CD8-positive, alpha-beta memory T cell (primary cell): Measurements from ENCODE around the gene EEF1G. TPM values are rescaled to one million over a fixed set of nuclear protein-coding genes. Genes with fewer than 3 reads are reported as not detected.

Experiments
- CTCF ChIA-PET: fragments of 350-600 bp; sonication (Branson Sonifier 250); formaldehyde crosslinking; loops from one replicate; lab custom pipeline; 2021; ENCODE audit warnings: antibody characterized with exemption; lab: Charles Lee
- POLR2A ChIA-PET: fragments of 350-600 bp; sonication (Branson Sonifier 250); formaldehyde crosslinking; loops from one replicate; lab custom pipeline; 2021; ENCODE audit warnings: antibody characterized with exemption; lab: Charles Lee
- DNase-seq, 5 donors: peaks; one replicate each; pipeline versions ENCODE4 v3.0.0 to v3.0.0-alpha.2; 2020 to 2022; ENCODE audit warnings: mixed read lengths in 1 of 5
- H3K27ac ChIP-seq: one replicate; pipeline ENCODE4 v1.7.0; 2013; ENCODE audit warnings: low read depth, mild to moderate bottlenecking, low read length, moderate library complexity
- H3K27me3 ChIP-seq: 2 replicates; pipeline ENCODE4 v1.7.0; 2013; ENCODE audit warnings: low read length, mild to moderate bottlenecking; ENCODE audit not compliant: insufficient read depth, poor library complexity, severe bottlenecking
- H3K36me3 ChIP-seq: 2 replicates; pipeline ENCODE4 v1.7.0; 2013; ENCODE audit warnings: mild to moderate bottlenecking, low read length, moderate library complexity; ENCODE audit not compliant: insufficient read depth
- H3K4me1 ChIP-seq: 2 replicates; pipeline ENCODE4 v1.7.0; 2013; ENCODE audit warnings: mild to moderate bottlenecking, low read length, moderate library complexity; ENCODE audit not compliant: insufficient read depth
- H3K4me3 ChIP-seq: 2 replicates; pipeline ENCODE4 v1.7.0; 2013; ENCODE audit warnings: mild to moderate bottlenecking, low read length
- H3K9me3 ChIP-seq: 2 replicates; pipeline ENCODE4 v1.7.0; 2013; ENCODE audit warnings: mild to moderate bottlenecking, low read length
- H3K27ac Mint-ChIP-seq, 8 donors: one replicate each; pipeline ENCODE4 v1.8.0; 2020 to 2021; ENCODE audit warnings: mixed read lengths in 8 of 8, mild to moderate bottlenecking in 6 of 8, inconsistent platforms in 3 of 8, moderate library complexity in 3 of 8
- H3K27me3 Mint-ChIP-seq, 2 donors: one replicate each; pipeline ENCODE4 v1.8.0; 2020 to 2021; ENCODE audit warnings: mixed read lengths in 2 of 2, mild to moderate bottlenecking in 1 of 2, moderate library complexity in 1 of 2
- H3K36me3 Mint-ChIP-seq, 3 donors: one replicate each; pipeline ENCODE4 v1.8.0; 2020 to 2021; ENCODE audit warnings: mixed read lengths in 3 of 3, inconsistent platforms in 1 of 3, mild to moderate bottlenecking in 1 of 3
- H3K4me1 Mint-ChIP-seq, 3 donors: one replicate each; pipeline ENCODE4 v1.8.0; 2020 to 2021; ENCODE audit warnings: mixed read lengths in 3 of 3, inconsistent platforms in 1 of 3, mild to moderate bottlenecking in 1 of 3
- H3K4me3 Mint-ChIP-seq, 7 donors: one replicate each; pipeline ENCODE4 v1.8.0; 2020 to 2021; ENCODE audit warnings: mixed read lengths in 7 of 7, mild to moderate bottlenecking in 6 of 7, moderate library complexity in 4 of 7, inconsistent platforms in 2 of 7
- H3K9me3 Mint-ChIP-seq, 5 donors: one replicate each; pipeline ENCODE4 v1.8.0; 2020 to 2022; ENCODE audit warnings: mixed read lengths in 5 of 5, mild to moderate bottlenecking in 3 of 5, moderate library complexity in 2 of 5, inconsistent platforms in 1 of 5
- polyA plus RNA-seq: library from polyadenylated mRNA; unstranded; fragments of 300-500 nt; fragmentation: Illumina TruSeq; gene quantifications from one replicate; pipeline ENCODE4 v1.2.3, GENCODE V29; 2021
- total RNA-seq, 2 experiments: library from RNA; stranded (reverse); gene quantifications; one replicate each; pipeline ENCODE4 v1.2.3, GENCODE V29; 2021

Gene EEF1G
- total and polyA plus RNA-seq, 3 experiments from 2014 or later, result 1,157 to 1,846 (median 1,800) TPM

GRCh38 chr11:62602141-62603071, 28.7 kb upstream of the EEF1G start:
- Mint-ChIP-seq H3K27me3 (peaks cover 0 to 5% of the 10 kb centered on the region in 2 donors), H3K9me3 (no peaks in the 10 kb centered on the region), H3K36me3 (peaks cover 20 to 82% (median 28%) of the 10 kb centered on the region in 3 donors), H3K4me3 (peak overlapping the region; percentile 91 to 97 (median 93)), H3K27ac (peak overlapping the region; percentile 83 to 98 (median 96)), H3K4me1 (peaks cover 47 to 67% (median 51%) of the 10 kb centered on the region in 3 donors)
- DNase-seq, result peak in 2 of 5 donors; percentile 47 to 55
- H3K36me3 ChIP-seq, result peaks cover 42% of the 10 kb centered on the region
- H3K4me3 ChIP-seq, result peak overlapping the region; percentile 89
- H3K4me1 ChIP-seq, result peaks cover 25% of the 10 kb centered on the region
- POLR2A ChIA-PET, result interaction anchor here (1.0 to 3.5 kb wide), 16 partner anchors 10 to 279 kb away, joined by 3 to 63 read pairs (median 5); partner anchors contain the start of genes C11orf98, CSKMT, EEF1G and EML3
- CTCF ChIA-PET, result interaction anchor here (0.9 to 2.6 kb wide), 8 partner anchors 9 to 92 kb away, joined by 3 to 31 read pairs (median 6); partner anchors contain the start of genes LBHD1, TUT1 and UQCC3
- peak overlapping the region; percentile 86 for H3K27ac ChIP-seq
- no peaks in the 10 kb centered on the region for H3K27me3 ChIP-seq
- H3K9me3 ChIP-seq, result no peaks in the 10 kb centered on the region

DNA sequence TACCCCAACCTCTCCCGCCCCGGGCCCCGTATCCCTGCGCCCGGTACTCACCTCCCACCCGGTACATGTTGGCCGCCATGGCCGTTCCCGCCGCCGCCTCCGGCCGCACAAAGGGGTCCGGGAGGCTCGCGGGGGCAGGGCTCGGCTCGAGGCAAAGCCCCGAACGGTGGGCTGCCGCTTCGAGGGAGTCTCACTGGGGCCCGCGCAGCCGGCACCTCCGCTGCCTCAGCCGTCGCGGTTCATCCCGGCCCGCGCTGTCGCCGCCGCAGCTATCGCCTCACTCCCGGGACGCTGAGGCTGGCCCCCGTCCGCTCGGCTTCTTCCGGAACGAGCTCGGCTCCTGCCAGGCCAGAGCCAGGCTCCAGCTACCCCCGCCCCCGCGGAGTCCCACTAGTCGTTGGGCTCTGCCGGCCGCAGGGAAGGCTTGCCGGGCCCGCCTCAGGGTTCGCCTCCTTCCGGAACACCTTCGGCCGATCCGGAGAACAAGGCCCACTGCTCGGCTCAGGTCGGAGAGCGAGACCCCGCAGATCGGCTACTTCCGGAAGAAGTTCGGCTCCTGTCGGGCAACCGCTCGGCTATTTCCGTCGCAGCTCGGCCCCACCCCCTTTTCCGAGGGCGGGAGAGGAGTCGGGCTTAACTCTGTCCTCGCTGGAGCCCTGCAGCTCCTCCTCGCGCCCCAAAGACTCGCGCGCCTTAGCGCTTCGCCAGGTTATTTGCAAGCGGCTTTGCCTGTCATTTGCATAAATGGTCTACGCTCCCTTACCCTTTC, 27.9 kb upstream of the EEF1G start, which contains the start of gene MTA2:
MTA2 (minus strand) TSS at position 494 of the 769 bp plus-strand sequence; CDS start at position 79, 415 bp downstream.
- H3K27me3 ChIP-seq, result no peaks in the 10 kb centered on the region
- ChIA-PET POLR2A (interaction anchor here (0.5 to 3.5 kb wide), 22 partner anchors 10 to 1538 kb away, joined by 3 to 63 read pairs (median 5); partner anchors contain the start of genes C11orf98, CSKMT, EEF1G and EML3), CTCF (interaction anchor here (0.8 to 2.3 kb wide), 9 partner anchors 9 to 93 kb away, joined by 3 to 31 read pairs (median 4); partner anchors contain the start of genes B3GAT3, LBHD1, TUT1 and UQCC3)
- no peaks in the 10 kb centered on the region for H3K9me3 ChIP-seq
- H3K4me1 Mint-ChIP-seq, result peaks cover 49 to 69% (median 52%) of the 10 kb centered on the region in 3 donors
- peak within 1 kb of the TSS; percentile 91 to 97 (median 93) for H3K4me3 Mint-ChIP-seq
- peak within 1 kb of the TSS; percentile 89 for H3K4me3 ChIP-seq
- DNase-seq, result peak; percentile 98 to 100 (median 99)
- H3K4me1 ChIP-seq, result peaks cover 29% of the 10 kb centered on the region
- H3K27ac Mint-ChIP-seq, result peak within 1 kb of the TSS; percentile 93 to 98 (median 96)
- H3K36me3 Mint-ChIP-seq, result peaks cover 20 to 83% (median 31%) of the 10 kb centered on the region in 3 donors
- H3K9me3 Mint-ChIP-seq, result no peaks in the 10 kb centered on the region
- H3K27ac ChIP-seq, result peak within 1 kb of the TSS; percentile 86
- peaks cover 0 to 5% of the 10 kb centered on the region in 2 donors for H3K27me3 Mint-ChIP-seq
- H3K36me3 ChIP-seq, result peaks cover 42% of the 10 kb centered on the region

DNA sequence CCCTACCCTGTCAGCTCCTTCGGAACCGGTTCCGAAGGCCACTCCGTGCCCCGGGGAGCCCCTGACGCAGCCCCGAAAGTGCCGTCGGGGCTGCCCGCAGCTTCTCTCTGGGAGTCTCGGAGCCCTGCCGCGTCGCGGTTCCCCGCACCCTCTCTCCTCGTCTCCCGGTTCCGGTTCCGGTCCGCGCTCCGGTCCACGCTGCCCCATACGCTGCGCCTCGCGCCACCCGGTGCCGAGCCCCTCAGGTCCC, 27.4 kb upstream of the EEF1G start:
- ChIA-PET CTCF (interaction anchor here (0.7 to 2.3 kb wide), 9 partner anchors 9 to 94 kb away, joined by 3 to 31 read pairs (median 4); partner anchors contain the start of genes B3GAT3, LBHD1, TUT1 and UQCC3), POLR2A (interaction anchor here (0.5 to 3.5 kb wide), 20 partner anchors 10 to 1537 kb away, joined by 3 to 63 read pairs (median 5); partner anchors contain the start of genes C11orf98, CSKMT, EEF1G and EML3)
- H3K27me3 ChIP-seq, result no peaks in the 10 kb centered on the region
- Mint-ChIP-seq H3K4me3 (peak overlapping the region; percentile 91 to 97 (median 93)), H3K9me3 (no peaks in the 10 kb centered on the region), H3K36me3 (peaks cover 20 to 84% (median 31%) of the 10 kb centered on the region in 3 donors), H3K27me3 (peaks cover 0 to 5% of the 10 kb centered on the region in 2 donors), H3K4me1 (peaks cover 49 to 65% (median 57%) of the 10 kb centered on the region in 3 donors), H3K27ac (peak overlapping the region; percentile 92 to 98 (median 96))
- H3K36me3 ChIP-seq, result peaks cover 45% of the 10 kb centered on the region
- peak overlapping the region; percentile 89 for H3K4me3 ChIP-seq
- H3K9me3 ChIP-seq, result no peaks in the 10 kb centered on the region
- peak in 3 of 5 donors; percentile 42 to 71 (median 51) for DNase-seq
- H3K27ac ChIP-seq, result peak overlapping the region; percentile 86
- peaks cover 29% of the 10 kb centered on the region for H3K4me1 ChIP-seq

- H3K9me3 ChIP-seq, result no peaks in the 10 kb centered on the region
- H3K27ac Mint-ChIP-seq, result peak overlapping the region; percentile 92 to 98 (median 96)
- no peak for DNase-seq
- no peaks in the 10 kb centered on the region for H3K27me3 ChIP-seq
- peak overlapping the region; percentile 86 for H3K27ac ChIP-seq
- peaks cover 0 to 5% of the 10 kb centered on the region in 2 donors for H3K27me3 Mint-ChIP-seq
- H3K36me3 ChIP-seq, result peaks cover 45% of the 10 kb centered on the region
- peaks cover 50 to 63% (median 57%) of the 10 kb centered on the region in 3 donors for H3K4me1 Mint-ChIP-seq
- POLR2A ChIA-PET, result interaction anchor here (0.5 to 3.5 kb wide), 13 partner anchors 9 to 281 kb away, joined by 3 to 63 read pairs (median 5); partner anchors contain the start of genes C11orf98, EEF1G, LBHD1 and SLC3A2
- CTCF ChIA-PET, result interaction anchor here (0.7 to 2.3 kb wide), 3 partner anchors 8 to 94 kb away, joined by 3 to 31 read pairs (median 4); partner anchors contain the start of gene TUT1
- H3K4me3 Mint-ChIP-seq, result peak overlapping the region; percentile 91 to 97 (median 93)
- H3K9me3 Mint-ChIP-seq, result no peaks in the 10 kb centered on the region
- H3K4me1 ChIP-seq, result peaks cover 29% of the 10 kb centered on the region
- peaks cover 20 to 84% (median 31%) of the 10 kb centered on the region in 3 donors for H3K36me3 Mint-ChIP-seq
- peak overlapping the region; percentile 89 for H3K4me3 ChIP-seq
Measured at GRCh38 chr11:62600367-62601121, 26.9 kb upstream of the EEF1G start.

GRCh38 chr11:62599901-62600300, 26.2 kb upstream of the EEF1G start:
- DNase-seq, result no peak
- peaks cover 45% of the 10 kb centered on the region for H3K36me3 ChIP-seq

GRCh38 chr11:62599069-62599696, 25.5 kb upstream of the EEF1G start:
- Histone ChIP-seq H3K4me3 (peak overlapping the region; percentile 89), H3K36me3 (peaks cover 52% of the 10 kb centered on the region), H3K27ac (peak overlapping the region; percentile 86), H3K4me1 (peaks cover 29% of the 10 kb centered on the region), H3K27me3 (no peaks in the 10 kb centered on the region), H3K9me3 (no peaks in the 10 kb centered on the region)
- peaks cover 56 to 71% (median 68%) of the 10 kb centered on the region in 3 donors for H3K4me1 Mint-ChIP-seq
- H3K27ac Mint-ChIP-seq, result peak overlapping the region; percentile 92 to 98 (median 96)
- peak overlapping the region; percentile 91 to 97 (median 93) for H3K4me3 Mint-ChIP-seq
- peak; percentile 89 to 98 (median 98) for DNase-seq
- POLR2A ChIA-PET, result interaction anchor here (0.6 to 3.5 kb wide), 8 partner anchors 8 to 282 kb away, joined by 3 to 63 read pairs (median 4); partner anchors contain the start of genes C11orf98, CSKMT, HNRNPUL2 and LBHD1
- peaks cover 27 to 90% (median 40%) of the 10 kb centered on the region in 3 donors for H3K36me3 Mint-ChIP-seq
- CTCF ChIA-PET, result interaction anchor here (0.7 to 1.4 kb wide), 6 partner anchors 8 to 66 kb away, joined by 3 to 5 read pairs (median 3); partner anchors contain the start of genes C11orf98, CSKMT and TUT1
- peaks cover 0 to 5% of the 10 kb centered on the region in 2 donors for H3K27me3 Mint-ChIP-seq
- no peaks in the 10 kb centered on the region for H3K9me3 Mint-ChIP-seq

More at GRCh38 chr11:62599901-62600300, 26.2 kb upstream of the EEF1G start:
- Mint-ChIP-seq H3K4me3 (peak overlapping the region; percentile 91 to 97 (median 93)), H3K36me3 (peaks cover 27 to 84% (median 37%) of the 10 kb centered on the region in 3 donors), H3K4me1 (peaks cover 54 to 66% (median 61%) of the 10 kb centered on the region in 3 donors), H3K9me3 (no peaks in the 10 kb centered on the region), H3K27me3 (peaks cover 0 to 5% of the 10 kb centered on the region in 2 donors), H3K27ac (peak overlapping the region; percentile 92 to 98 (median 96))
- peak overlapping the region; percentile 86 for H3K27ac ChIP-seq
- H3K4me1 ChIP-seq, result peaks cover 29% of the 10 kb centered on the region
- no peaks in the 10 kb centered on the region for H3K27me3 ChIP-seq
- H3K4me3 ChIP-seq, result peak overlapping the region; percentile 89
- CTCF ChIA-PET, result interaction anchor here (0.7 to 2.3 kb wide), 6 partner anchors 8 to 65 kb away, joined by 3 to 31 read pairs (median 4); partner anchors contain the start of genes C11orf98, CSKMT and TUT1
- POLR2A ChIA-PET, result interaction anchor here (0.5 to 3.5 kb wide), 10 partner anchors 8 to 282 kb away, joined by 3 to 63 read pairs (median 5); partner anchors contain the start of genes C11orf98, CSKMT, HNRNPUL2 and SLC3A2
- H3K9me3 ChIP-seq, result no peaks in the 10 kb centered on the region
